ENCODE results near the gene PDE1A. TPM values are rescaled to one million over a fixed set of nuclear protein-coding genes. Genes with fewer than 3 reads are reported as not detected.

Gene PDE1A
- 2.6 and 7.0 TPM in 2 replicates for total RNA-seq (2014; rRNA removed; shearing (Covaris generic); ENCODE audit: low replicate concordance)

DNA sequence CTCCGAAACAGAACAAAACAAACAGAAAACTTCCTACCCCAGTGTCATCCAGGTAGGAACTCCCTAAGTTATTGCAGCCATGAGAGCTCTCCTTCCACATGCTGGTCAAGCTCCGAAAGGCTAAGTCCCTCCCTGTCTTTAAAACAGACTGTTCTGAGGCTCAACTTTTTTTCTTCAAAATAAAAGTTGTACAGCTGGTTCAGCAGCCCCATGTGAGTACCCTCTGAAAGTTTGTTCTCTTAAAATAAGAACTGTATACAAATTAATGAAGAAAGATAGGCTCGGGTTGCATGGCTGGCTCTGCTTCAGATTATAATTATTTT, at the start of gene PDE1A:
Gene PDE1A, minus strand, starts transcription at position 119 of the 323 bp plus-strand sequence.
- no peaks in the 10 kb centered on the region for H3K9me3 ChIP-seq
- H3K36me3 ChIP-seq = no peaks in the 10 kb centered on the region
- DNase-seq = no peak
- peak within 1 kb of the TSS; percentile 31 for H3K4me3 ChIP-seq
- H3K27me3 ChIP-seq = no peaks in the 10 kb centered on the region

GRCh38 chr2:182473635-182474034, 46.8 kb upstream of the PDE1A start:
- Histone ChIP-seq H3K36me3 (no peaks in the 10 kb centered on the region), H3K4me3 (no peak overlapping the region), H3K9me3 (0 out of 2 replicates have a peak, but pooled peaks cover 1% of the 10 kb centered on the region), H3K27me3 (no peaks in the 10 kb centered on the region)
- no peak for DNase-seq

DNA sequence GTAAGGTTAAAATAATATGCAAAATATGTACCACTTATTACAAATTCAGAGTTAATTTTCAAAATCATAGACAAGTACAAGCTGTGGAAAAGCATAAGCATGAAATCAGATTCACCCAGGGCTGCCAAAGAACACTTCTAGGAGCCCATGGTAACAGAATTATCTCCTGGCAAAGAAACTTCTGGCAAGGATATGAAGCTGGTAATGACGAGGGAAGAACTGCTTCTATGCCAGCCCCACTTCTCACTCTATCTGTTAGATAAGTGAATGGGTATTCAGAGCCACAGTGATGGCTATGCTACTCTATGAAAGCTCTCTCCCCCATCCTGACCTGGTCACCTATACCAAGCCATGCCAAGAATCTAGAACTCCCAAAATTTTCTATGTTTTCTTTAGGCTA, 36.9 kb upstream of the PDE1A start:
- Histone ChIP-seq H3K9me3 (no peaks in the 10 kb centered on the region; the same call in 1 of the 2 replicates), H3K27me3 (no peaks in the 10 kb centered on the region), H3K4me3 (no peak overlapping the region), H3K36me3 (no peaks in the 10 kb centered on the region)
- DNase-seq = peak; percentile 18

DNA sequence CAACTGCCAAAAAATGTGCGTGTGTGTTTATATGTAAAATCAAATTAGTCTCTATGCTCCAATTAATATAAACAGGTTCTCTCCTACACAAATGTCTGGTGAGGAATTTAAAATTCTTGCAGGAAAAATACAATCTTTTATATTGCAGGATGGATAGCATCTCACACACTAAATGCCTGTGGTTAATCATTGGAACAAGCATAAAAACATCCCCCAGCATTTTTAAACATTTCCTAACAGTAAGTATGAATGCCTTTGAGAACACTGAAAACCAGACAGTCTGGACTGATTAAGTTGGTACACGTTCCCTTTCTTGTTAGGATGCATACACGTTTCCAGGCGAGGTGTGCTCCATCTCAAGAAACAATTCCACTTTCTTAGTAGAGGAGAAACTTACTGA, 29.9 kb upstream of the PDE1A start:
- H3K27me3 ChIP-seq = no peaks in the 10 kb centered on the region
- no peaks in the 10 kb centered on the region for H3K36me3 ChIP-seq
- no peak overlapping the region for H3K4me3 ChIP-seq
- no peaks in the 10 kb centered on the region for H3K9me3 ChIP-seq
- DNase-seq = no peak

DNA sequence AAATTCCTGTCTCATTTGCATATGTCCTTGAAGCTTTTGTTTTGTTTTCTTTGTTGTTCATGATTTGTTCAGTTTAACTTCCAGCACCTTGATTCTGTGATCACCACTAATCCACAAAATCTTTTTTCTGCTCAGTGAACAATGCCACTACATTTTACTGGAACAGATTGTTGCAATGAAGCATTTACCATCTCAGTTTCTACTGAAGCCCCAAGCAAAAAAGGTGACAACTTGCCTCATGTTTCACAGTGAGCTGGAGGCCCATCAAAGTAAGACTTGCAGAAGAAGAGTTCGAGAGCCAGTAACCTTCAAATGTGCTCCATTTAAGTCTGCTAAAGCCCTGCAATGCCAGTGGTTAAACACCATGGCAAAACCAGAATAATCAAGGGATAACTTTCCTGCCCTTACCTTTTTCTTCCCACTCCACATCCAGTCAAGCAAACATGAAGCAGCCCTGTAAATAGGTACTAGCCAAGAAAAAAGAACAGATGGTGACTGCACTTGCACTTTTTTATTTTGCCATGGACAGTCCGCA, 25.7 kb upstream of the PDE1A start:
- no peak for DNase-seq
- Histone ChIP-seq H3K9me3 (no peaks in the 10 kb centered on the region), H3K4me3 (no peak overlapping the region), H3K27me3 (no peaks in the 10 kb centered on the region), H3K36me3 (no peaks in the 10 kb centered on the region)

GRCh38 chr2:182448371-182448770, 21.5 kb upstream of the PDE1A start:
- no peaks in the 10 kb centered on the region for H3K27me3 ChIP-seq
- H3K9me3 ChIP-seq = no peaks in the 10 kb centered on the region
- DNase-seq = no peak
- H3K36me3 ChIP-seq = no peaks in the 10 kb centered on the region
- no peak overlapping the region for H3K4me3 ChIP-seq

DNA sequence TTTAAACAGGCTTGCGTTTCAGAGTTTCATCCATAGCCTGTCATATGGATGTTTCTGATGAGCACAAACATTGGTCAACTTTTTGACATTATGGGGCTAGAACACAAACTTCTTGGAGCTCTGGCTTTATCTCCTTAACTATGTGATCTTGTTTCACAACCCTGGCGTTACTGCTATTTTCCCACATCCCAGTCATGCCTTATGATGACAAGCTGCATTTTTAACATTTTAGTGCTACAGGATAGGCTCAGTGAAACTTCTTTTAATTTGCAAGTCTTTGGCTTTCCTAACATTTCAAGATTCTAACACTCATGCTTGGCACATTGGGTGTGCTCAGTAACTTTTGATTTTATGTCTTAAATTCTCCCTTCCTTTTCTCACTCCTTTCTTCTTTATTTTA, 21.0 kb upstream of the PDE1A start:
- Histone ChIP-seq H3K4me3 (no peak overlapping the region), H3K36me3 (no peaks in the 10 kb centered on the region), H3K27me3 (no peaks in the 10 kb centered on the region), H3K9me3 (no peaks in the 10 kb centered on the region)
- DNase-seq = no peak

DNA sequence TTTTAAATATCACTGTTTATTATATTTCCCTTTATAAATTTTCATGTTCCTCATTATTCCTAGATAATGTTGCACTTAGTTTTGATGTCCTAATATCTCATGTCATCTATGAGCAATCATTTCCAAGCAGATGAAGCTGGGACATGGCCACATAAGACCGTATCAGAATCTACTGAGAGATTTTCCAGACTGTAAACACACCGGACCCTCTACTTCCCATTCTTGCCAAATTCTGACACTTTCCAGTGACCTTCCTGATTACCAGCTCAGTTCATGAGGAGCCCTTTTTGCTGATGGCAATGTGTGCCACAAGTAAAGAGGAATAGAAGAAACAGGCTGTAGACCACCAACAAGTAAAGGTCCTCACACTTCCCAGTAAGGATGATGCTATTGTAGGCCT, 20.3 kb upstream of the PDE1A start:
- Histone ChIP-seq H3K36me3 (no peaks in the 10 kb centered on the region), H3K4me3 (no peak overlapping the region), H3K27me3 (no peaks in the 10 kb centered on the region), H3K9me3 (no peaks in the 10 kb centered on the region)
- DNase-seq = no peak

- no peaks in the 10 kb centered on the region for H3K27me3 ChIP-seq
- H3K9me3 ChIP-seq = no peaks in the 10 kb centered on the region
- DNase-seq = no peak
- no peak overlapping the region for H3K4me3 ChIP-seq
- no peaks in the 10 kb centered on the region for H3K36me3 ChIP-seq
These were observed 19.3 kb upstream of the PDE1A start for GRCh38 chr2:182446087-182446486.

DNA sequence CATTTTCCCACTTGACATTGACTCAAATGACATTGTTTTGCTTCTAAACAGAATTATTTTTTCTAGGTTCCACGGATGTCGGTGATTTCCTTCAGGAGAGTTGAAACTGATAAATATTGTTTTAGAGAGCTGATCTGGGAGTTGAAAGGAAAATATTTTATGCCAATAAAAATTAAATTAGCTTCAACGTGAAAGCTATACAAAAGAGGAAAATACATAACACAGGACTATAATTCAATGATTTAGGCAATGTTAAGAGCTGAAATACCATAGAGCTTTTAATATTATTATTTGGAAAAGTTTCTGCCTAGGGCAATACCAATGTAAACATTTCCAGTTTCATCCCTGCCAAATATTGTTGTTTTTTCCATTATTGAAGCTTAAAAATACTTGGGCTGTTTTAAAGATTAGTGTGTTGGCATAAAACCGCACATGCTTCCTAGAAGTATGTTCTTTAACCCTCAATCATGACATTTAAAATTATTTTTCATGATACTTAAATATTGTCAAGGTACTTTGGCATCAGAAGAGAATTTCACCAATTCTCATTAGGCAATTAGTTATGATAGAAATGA, 18.6 kb upstream of the PDE1A start:
- H3K36me3 ChIP-seq = no peaks in the 10 kb centered on the region
- no peak for DNase-seq
- H3K9me3 ChIP-seq = no peaks in the 10 kb centered on the region; the same call in 1 of the 2 replicates
- H3K27me3 ChIP-seq = no peaks in the 10 kb centered on the region
- H3K4me3 ChIP-seq = no peak overlapping the region

GRCh38 chr2:182444806-182445205, 18.0 kb upstream of the PDE1A start:
- Histone ChIP-seq H3K27me3 (no peaks in the 10 kb centered on the region), H3K36me3 (no peaks in the 10 kb centered on the region), H3K9me3 (no peaks in the 10 kb centered on the region; the same call in 1 of the 2 replicates), H3K4me3 (no peak overlapping the region)
- DNase-seq = no peak

GRCh38 chr2:182444170-182444569, 17.3 kb upstream of the PDE1A start:
- no peaks in the 10 kb centered on the region for H3K27me3 ChIP-seq
- no peak for DNase-seq
- no peak overlapping the region for H3K4me3 ChIP-seq
- H3K36me3 ChIP-seq = no peaks in the 10 kb centered on the region
- no peaks in the 10 kb centered on the region; the same call in 1 of the 2 replicates for H3K9me3 ChIP-seq

DNA sequence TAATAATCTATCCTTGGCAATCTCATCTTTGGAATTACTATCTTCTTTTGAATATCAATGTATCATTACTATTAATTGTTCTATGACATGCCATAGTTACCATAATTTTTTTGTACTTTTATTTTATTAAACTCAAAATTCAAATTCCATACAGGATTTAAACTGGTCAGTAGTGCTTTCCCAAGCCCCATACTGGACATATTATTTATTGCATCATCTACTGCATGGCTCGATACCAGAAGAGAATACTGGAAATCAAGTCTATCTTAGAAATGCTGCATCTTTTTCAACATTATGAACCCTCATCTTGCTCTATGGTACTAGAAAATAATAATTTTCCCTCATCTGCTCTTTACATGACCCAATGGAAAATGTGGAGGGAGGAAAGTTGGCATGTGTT, 9.4 kb upstream of the PDE1A start:
- no peak for DNase-seq
- H3K9me3 ChIP-seq = no peaks in the 10 kb centered on the region; the same call in 1 of the 2 replicates
- no peak overlapping the region for H3K4me3 ChIP-seq
- H3K27me3 ChIP-seq = no peaks in the 10 kb centered on the region
- no peaks in the 10 kb centered on the region for H3K36me3 ChIP-seq

- Histone ChIP-seq H3K27me3 (no peaks in the 10 kb centered on the region), H3K4me3 (no peak overlapping the region), H3K36me3 (no peaks in the 10 kb centered on the region), H3K9me3 (no peaks in the 10 kb centered on the region; the same call in 1 of the 2 replicates)
- peak; percentile 11 for DNase-seq
These were observed 8.9 kb upstream of the PDE1A start for GRCh38 chr2:182435754-182436153.

GRCh38 chr2:182432051-182432450, 5.2 kb upstream of the PDE1A start:
- H3K36me3 ChIP-seq = no peaks in the 10 kb centered on the region
- H3K27me3 ChIP-seq = no peaks in the 10 kb centered on the region
- H3K4me3 ChIP-seq = no peak overlapping the region
- DNase-seq = no peak
- H3K9me3 ChIP-seq = no peaks in the 10 kb centered on the region

- DNase-seq = no peak
- H3K9me3 ChIP-seq = no peaks in the 10 kb centered on the region
- H3K36me3 ChIP-seq = no peaks in the 10 kb centered on the region
- H3K4me3 ChIP-seq = no peak overlapping the region
- H3K27me3 ChIP-seq = no peaks in the 10 kb centered on the region
These were observed 1.6 kb upstream of the PDE1A start for GRCh38 chr2:182428476-182428875.

- H3K9me3 ChIP-seq = no peaks in the 10 kb centered on the region
- H3K36me3 ChIP-seq = no peaks in the 10 kb centered on the region
- H3K27me3 ChIP-seq = no peaks in the 10 kb centered on the region
- H3K4me3 ChIP-seq = peak overlapping the region; percentile 31
- no peak for DNase-seq
These were observed 536 bp downstream of the PDE1A start for GRCh38 chr2:182426082-182426917.

- Histone ChIP-seq H3K27me3 (no peaks in the 10 kb centered on the region), H3K4me3 (no peak overlapping the region), H3K9me3 (no peaks in the 10 kb centered on the region), H3K36me3 (no peaks in the 10 kb centered on the region)
- DNase-seq = no peak
These were observed 4.0 kb downstream of the PDE1A start for GRCh38 chr2:182422864-182423263.
